Glutamatergic neuron (in vitro differentiated cells): ENCODE data around the gene POLRMT. TPM values are rescaled to one million over a fixed set of nuclear protein-coding genes. Genes with fewer than 3 reads are reported as not detected.

Experiments
- DNase-seq: peaks from one replicate; pipeline ENCODE4 v3.0.0; 2022
- H3K27ac Mint-ChIP-seq: one replicate; pipeline ENCODE4 v1.8.0; 2020; ENCODE audit warnings: mild to moderate bottlenecking, mixed read lengths, inconsistent platforms; ENCODE audit not compliant: unreplicated experiment
- H3K27me3 Mint-ChIP-seq: one replicate; pipeline ENCODE4 v1.8.0; 2020; ENCODE audit warnings: mild to moderate bottlenecking, moderate library complexity, mixed read lengths, inconsistent platforms; ENCODE audit not compliant: unreplicated experiment
- H3K36me3 Mint-ChIP-seq: one replicate; pipeline ENCODE4 v1.8.0; 2020; ENCODE audit warnings: mild to moderate bottlenecking, mixed read lengths, inconsistent platforms; ENCODE audit not compliant: unreplicated experiment
- H3K4me1 Mint-ChIP-seq: one replicate; pipeline ENCODE4 v1.8.0; 2020; ENCODE audit warnings: mild to moderate bottlenecking, low read depth, mixed read lengths, inconsistent platforms; ENCODE audit not compliant: unreplicated experiment
- H3K4me3 Mint-ChIP-seq: one replicate; pipeline ENCODE4 v1.8.0; 2020; ENCODE audit warnings: mild to moderate bottlenecking, mixed read lengths, inconsistent platforms; ENCODE audit not compliant: unreplicated experiment
- H3K9me3 Mint-ChIP-seq: one replicate; pipeline ENCODE4 v1.8.0; 2020; ENCODE audit warnings: mild to moderate bottlenecking, moderate library complexity, mixed read lengths, inconsistent platforms; ENCODE audit not compliant: unreplicated experiment
- CTCF ChIP-seq: fragments of 200-600 bp; sonication (generic); IDR thresholded peaks from one replicate; pipeline ENCODE4 v1.5.0; 2021; ENCODE audit not compliant: partially characterized antibody, unreplicated experiment
- long read RNA-seq: library from polyadenylated mRNA; unstranded; transcript quantifications from one replicate; pipeline ENCODE4 v2.0.0, GENCODE V29; 2020; ENCODE audit not compliant: unreplicated experiment
- total RNA-seq: library from RNA; stranded (reverse); fragmentation: NEBNext Ultra II Directional; extraction: Animal tissue kit (Norgen Biotek cat#: 25700); gene quantifications from one replicate; pipeline ENCODE4 v1.2.1, GENCODE V29; 2021; ENCODE audit not compliant: unreplicated experiment

Gene POLRMT
- 79.9 TPM for total RNA-seq
- long read RNA-seq, transcript POLRMT-202 (21 exons, 3,835 nt) = major isoform, 11 of 25 reads
- long read RNA-seq, partial matches to known transcripts = 4 of 25 reads
- long read RNA-seq, other reads (novel, unspliced or antisense) = 9 of 25 reads

GRCh38 chr19:633068-633785 lies at the start of gene POLRMT:
Gene POLRMT, minus strand, starts transcription at chr19:633537. Its CDS starts 25 bp downstream, at chr19:633512.
- TF ChIP-seq CTCF = no peak
- Mint-ChIP-seq H3K9me3 (peaks cover 5% of the 10 kb centered on the region), H3K4me1 (peaks cover 15% of the 10 kb centered on the region), H3K4me3 (peak within 1 kb of the TSS; percentile 99), H3K27me3 (peaks cover 7% of the 10 kb centered on the region), H3K36me3 (no peaks in the 10 kb centered on the region), H3K27ac (peak within 1 kb of the TSS; percentile 82)
- DNase-seq = peak; percentile 94

- H3K36me3 Mint-ChIP-seq = no peaks in the 10 kb centered on the region
- peaks cover 4% of the 10 kb centered on the region for H3K27me3 Mint-ChIP-seq
Observed at GRCh38 chr19:682678-683320, 49.5 kb upstream of the POLRMT start.

GRCh38 chr19:681029-682019 lies 48.0 kb upstream of the POLRMT start:
- peak overlapping the region; percentile 93 for H3K27ac Mint-ChIP-seq
- peak; percentile 94 for DNase-seq
- peaks cover 4% of the 10 kb centered on the region for H3K27me3 Mint-ChIP-seq
- no peaks in the 10 kb centered on the region for H3K36me3 Mint-ChIP-seq
- peaks cover 6% of the 10 kb centered on the region for H3K9me3 Mint-ChIP-seq
- peak overlapping the region; percentile 94 for H3K4me3 Mint-ChIP-seq
- no peak for TF ChIP-seq CTCF
- no peaks in the 10 kb centered on the region for H3K4me1 Mint-ChIP-seq

More at GRCh38 chr19:682678-683320, 49.5 kb upstream of the POLRMT start:
- Mint-ChIP-seq H3K4me1 (no peaks in the 10 kb centered on the region), H3K27ac (no peak overlapping the region), H3K4me3 (no peak overlapping the region), H3K9me3 (peaks cover 8% of the 10 kb centered on the region)
- no peak for TF ChIP-seq CTCF
- DNase-seq = no peak

- Mint-ChIP-seq H3K27ac (peak overlapping the region; percentile 93), H3K4me3 (peak overlapping the region; percentile 94), H3K9me3 (peaks cover 7% of the 10 kb centered on the region), H3K27me3 (peaks cover 9% of the 10 kb centered on the region), H3K4me1 (peaks cover 1% of the 10 kb centered on the region), H3K36me3 (no peaks in the 10 kb centered on the region)
- DNase-seq = peak; percentile 100
- TF ChIP-seq CTCF = peak; percentile 19
Observed at GRCh38 chr19:680287-681028, 47.1 kb upstream of the POLRMT start.
